ENCODE results near the gene TEAD1. TPM values are rescaled to one million over a fixed set of nuclear protein-coding genes. Genes with fewer than 3 reads are reported as not detected.

Gene TEAD1
- total RNA-seq, 1 donor = 176 TPM

DNA sequence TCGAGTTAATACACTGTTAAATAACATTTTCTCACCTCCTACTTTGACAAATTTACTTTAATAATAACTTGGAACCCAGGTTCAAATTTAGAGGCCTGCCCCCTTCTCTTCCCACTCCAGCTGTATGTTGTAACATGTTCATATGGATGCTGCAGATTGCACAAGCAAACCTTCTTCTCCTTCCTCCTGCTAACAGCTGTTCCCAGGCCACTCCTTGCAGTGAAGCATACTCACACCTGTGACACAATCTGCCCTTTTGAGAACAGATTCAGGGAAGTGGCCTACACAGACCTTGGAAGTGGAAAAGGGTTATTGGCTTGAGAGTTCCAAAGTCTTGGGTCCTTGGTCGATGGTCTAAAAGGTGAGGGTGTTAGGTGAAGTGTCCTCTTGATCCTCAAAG lies 131.9 kb downstream of the TEAD1 start:
- peaks cover 66% of the 10 kb centered on the region for H4K20me1 ChIP-seq (ENCODE audit: insufficient read depth, low read length)
- no peaks in the 10 kb centered on the region for H3K27me3 ChIP-seq (ENCODE audit: insufficient read depth, low read length)
- no peak overlapping the region for H3K4me2 ChIP-seq (ENCODE audit: insufficient read depth, low read length)
- H3K36me3 ChIP-seq (ENCODE audit: insufficient read depth, low read length) = peaks cover 5% of the 10 kb centered on the region
- no peak overlapping the region for H3K27ac ChIP-seq (ENCODE audit: low read depth, low read length)
- H3K9me3 ChIP-seq (ENCODE audit: low read depth, low read length) = no peaks in the 10 kb centered on the region
- peaks cover 62% of the 10 kb centered on the region for H3K4me1 ChIP-seq (ENCODE audit: insufficient read depth, low read length)
- H3K4me3 ChIP-seq (ENCODE audit: insufficient read depth, low read length) = no peak overlapping the region
- peaks cover 95% of the 10 kb centered on the region for H3K79me2 ChIP-seq (ENCODE audit: insufficient read depth, low read length)
- DNase-seq (ENCODE audit: insufficient read length, low spot score, missing footprints) = no peak
- H2AFZ ChIP-seq (ENCODE audit: low read length) = no peak overlapping the region
- TF ChIP-seq, protein P1, sequence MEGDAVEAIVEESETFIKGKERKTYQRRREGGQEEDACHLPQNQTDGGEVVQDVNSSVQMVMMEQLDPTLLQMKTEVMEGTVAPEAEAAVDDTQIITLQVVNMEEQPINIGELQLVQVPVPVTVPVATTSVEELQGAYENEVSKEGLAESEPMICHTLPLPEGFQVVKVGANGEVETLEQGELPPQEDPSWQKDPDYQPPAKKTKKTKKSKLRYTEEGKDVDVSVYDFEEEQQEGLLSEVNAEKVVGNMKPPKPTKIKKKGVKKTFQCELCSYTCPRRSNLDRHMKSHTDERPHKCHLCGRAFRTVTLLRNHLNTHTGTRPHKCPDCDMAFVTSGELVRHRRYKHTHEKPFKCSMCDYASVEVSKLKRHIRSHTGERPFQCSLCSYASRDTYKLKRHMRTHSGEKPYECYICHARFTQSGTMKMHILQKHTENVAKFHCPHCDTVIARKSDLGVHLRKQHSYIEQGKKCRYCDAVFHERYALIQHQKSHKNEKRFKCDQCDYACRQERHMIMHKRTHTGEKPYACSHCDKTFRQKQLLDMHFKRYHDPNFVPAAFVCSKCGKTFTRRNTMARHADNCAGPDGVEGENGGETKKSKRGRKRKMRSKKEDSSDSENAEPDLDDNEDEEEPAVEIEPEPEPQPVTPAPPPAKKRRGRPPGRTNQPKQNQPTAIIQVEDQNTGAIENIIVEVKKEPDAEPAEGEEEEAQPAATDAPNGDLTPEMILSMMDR (IDR thresholded peaks at IDR 0.05; ENCODE audit: extremely low read depth, low read depth, low read length) = no peak

DNA sequence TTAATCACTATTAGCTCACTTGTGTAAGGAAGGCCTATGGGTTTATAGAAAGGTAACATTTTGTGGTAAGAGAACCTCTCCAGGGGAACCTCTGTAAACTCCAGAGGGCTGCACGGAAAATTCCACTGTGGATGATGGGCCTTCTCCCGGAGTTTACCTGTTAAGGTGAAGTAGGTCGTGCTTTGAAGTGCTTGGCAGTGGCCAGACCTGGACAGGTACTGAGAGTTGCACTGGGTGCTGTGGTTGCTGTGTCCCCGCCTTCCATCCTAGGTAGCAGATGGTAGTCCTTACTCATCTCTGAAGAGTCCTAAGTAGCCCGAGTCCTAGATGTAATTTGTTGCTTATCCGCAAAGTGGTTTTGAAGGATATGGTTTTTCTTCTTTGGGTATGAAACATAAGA lies 133.4 kb downstream of the TEAD1 start:
- Histone ChIP-seq H3K27me3 (ENCODE audit: insufficient read depth, low read length) (no peaks in the 10 kb centered on the region), H3K9me3 (ENCODE audit: low read depth, low read length) (no peaks in the 10 kb centered on the region), H3K27ac (ENCODE audit: low read depth, low read length) (no peak overlapping the region), H3K79me2 (ENCODE audit: insufficient read depth, low read length) (peaks cover 96% of the 10 kb centered on the region), H3K36me3 (ENCODE audit: insufficient read depth, low read length) (peaks cover 5% of the 10 kb centered on the region), H3K4me3 (ENCODE audit: insufficient read depth, low read length) (no peak overlapping the region), H3K4me2 (ENCODE audit: insufficient read depth, low read length) (no peak overlapping the region), H3K4me1 (ENCODE audit: insufficient read depth, low read length) (peaks cover 58% of the 10 kb centered on the region), H2AFZ (ENCODE audit: low read length) (no peak overlapping the region), H4K20me1 (ENCODE audit: insufficient read depth, low read length) (peaks cover 70% of the 10 kb centered on the region)
- TF ChIP-seq, protein P1 (IDR thresholded peaks at IDR 0.05; ENCODE audit: extremely low read depth, low read depth, low read length) = no peak
- no peak for DNase-seq (ENCODE audit: insufficient read length, low spot score, missing footprints)

DNA sequence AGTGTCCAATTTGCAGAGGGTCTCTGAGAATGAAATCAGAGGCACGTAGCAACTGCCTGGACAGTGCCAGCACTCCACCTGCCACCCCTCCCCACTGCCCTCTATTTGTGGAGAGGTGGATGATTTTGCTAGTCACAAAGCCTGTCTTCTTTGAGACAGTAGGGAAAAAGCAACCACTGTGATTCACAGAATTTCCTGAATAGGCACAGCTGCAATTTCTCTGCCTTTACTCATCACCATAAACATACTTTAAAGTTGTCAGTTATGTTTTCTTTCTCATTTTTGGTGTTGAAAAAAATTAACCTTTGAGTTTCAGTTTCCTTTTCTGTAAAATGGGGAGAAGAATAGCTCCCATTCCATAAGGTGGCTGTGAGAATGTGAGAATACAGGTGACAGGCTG lies 134.3 kb downstream of the TEAD1 start:
- peaks cover 5% of the 10 kb centered on the region for H3K36me3 ChIP-seq (ENCODE audit: insufficient read depth, low read length)
- no peak overlapping the region for H2AFZ ChIP-seq (ENCODE audit: low read length)
- TF ChIP-seq, protein P1 (IDR thresholded peaks at IDR 0.05; ENCODE audit: extremely low read depth, low read depth, low read length) = no peak
- H3K27ac ChIP-seq (ENCODE audit: low read depth, low read length) = peak overlapping the region; percentile 34
- DNase-seq (ENCODE audit: insufficient read length, low spot score, missing footprints) = peak; percentile 84
- H3K79me2 ChIP-seq (ENCODE audit: insufficient read depth, low read length) = peaks cover 96% of the 10 kb centered on the region
- H3K9me3 ChIP-seq (ENCODE audit: low read depth, low read length) = no peaks in the 10 kb centered on the region
- H4K20me1 ChIP-seq (ENCODE audit: insufficient read depth, low read length) = peaks cover 69% of the 10 kb centered on the region
- H3K27me3 ChIP-seq (ENCODE audit: insufficient read depth, low read length) = no peaks in the 10 kb centered on the region
- peaks cover 58% of the 10 kb centered on the region for H3K4me1 ChIP-seq (ENCODE audit: insufficient read depth, low read length)
- no peak overlapping the region for H3K4me3 ChIP-seq (ENCODE audit: insufficient read depth, low read length)
- peak overlapping the region; percentile 12 for H3K4me2 ChIP-seq (ENCODE audit: insufficient read depth, low read length)

DNA sequence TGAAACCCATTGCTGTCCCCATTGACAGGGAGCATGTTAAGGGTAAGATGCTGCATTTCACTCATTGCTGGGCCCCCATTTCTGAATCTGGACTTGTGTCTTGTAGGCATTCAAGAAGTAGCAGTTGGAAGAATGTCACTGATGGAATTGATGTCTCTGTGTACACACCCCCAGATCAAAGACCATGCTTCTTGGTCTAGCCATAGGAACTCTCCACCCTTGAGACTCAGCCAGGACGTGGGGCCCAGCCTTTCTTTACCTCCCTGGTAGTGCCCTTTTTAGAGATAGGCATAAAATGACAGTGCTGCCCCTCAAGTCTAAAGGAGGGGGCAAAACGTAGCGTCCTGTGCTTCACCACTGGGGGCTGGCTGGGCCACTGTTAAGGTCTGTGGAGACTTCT lies 135.1 kb downstream of the TEAD1 start:
- Histone ChIP-seq H4K20me1 (ENCODE audit: insufficient read depth, low read length) (peaks cover 69% of the 10 kb centered on the region), H3K4me2 (ENCODE audit: insufficient read depth, low read length) (peak overlapping the region; percentile 46), H3K36me3 (ENCODE audit: insufficient read depth, low read length) (peaks cover 5% of the 10 kb centered on the region), H3K9me3 (ENCODE audit: low read depth, low read length) (no peaks in the 10 kb centered on the region), H3K4me3 (ENCODE audit: insufficient read depth, low read length) (no peak overlapping the region), H3K27me3 (ENCODE audit: insufficient read depth, low read length) (no peaks in the 10 kb centered on the region), H3K4me1 (ENCODE audit: insufficient read depth, low read length) (peaks cover 64% of the 10 kb centered on the region), H2AFZ (ENCODE audit: low read length) (no peak overlapping the region), H3K79me2 (ENCODE audit: insufficient read depth, low read length) (peaks cover 96% of the 10 kb centered on the region), H3K27ac (ENCODE audit: low read depth, low read length) (peak overlapping the region; percentile 34)
- TF ChIP-seq, protein P1 (IDR thresholded peaks at IDR 0.05; ENCODE audit: extremely low read depth, low read depth, low read length) = no peak
- DNase-seq (ENCODE audit: insufficient read length, low spot score, missing footprints) = no peak
